HL-60 (cell line): Measurements from ENCODE around the gene C1orf167.

Source experiments
- DNase-seq, 2 experiments: peaks; one replicate each; pipeline ENCODE4 v3.0.0-alpha.2; 2010 to 2020; ENCODE audit warnings: low read depth in 1 of 2, low spot score in 1 of 2
- H3K27ac ChIP-seq: fragments of 250-450 bp; sonication (Bioruptor Pico); replicated peaks from 2 replicates; pipeline ENCODE4 v1.5.1; 2020; ENCODE audit warnings: mild to moderate bottlenecking, moderate library complexity
- H3K27me3 ChIP-seq: fragments of 250-450 bp; sonication (Bioruptor Pico); 2 replicates; pipeline ENCODE4 v1.5.1; 2021; ENCODE audit warnings: mild to moderate bottlenecking, moderate library complexity; ENCODE audit not compliant: insufficient read depth, poor library complexity, severe bottlenecking
- H3K4me3 ChIP-seq: replicated peaks from 2 replicates; pipeline ENCODE4 v1.5.1; 2011; ENCODE audit warnings: mild to moderate bottlenecking, control low read depth, low read length; ENCODE audit not compliant: insufficient read depth
- GABPA ChIP-seq: IDR thresholded peaks from 2 replicates; pipeline ENCODE4 v1.6.1; 2012; ENCODE audit warnings: low read depth
- POLR2AphosphoS5 ChIP-seq: IDR thresholded peaks from 2 replicates; pipeline ENCODE4 v1.6.1; 2012; ENCODE audit warnings: low read depth
- REST ChIP-seq: IDR thresholded peaks from 2 replicates; pipeline ENCODE4 v1.6.1; 2012; ENCODE audit warnings: low read depth; ENCODE audit not compliant: insufficient replicate concordance
- SPI1 ChIP-seq: IDR thresholded peaks from 2 replicates; pipeline ENCODE4 v1.6.1; 2012; ENCODE audit warnings: low read depth, mild to moderate bottlenecking, borderline replicate concordance
- TF ChIP-seq, protein P1 (sequence below): IDR thresholded peaks from one replicate; pipeline ENCODE4 v1.5.1; 2011; ENCODE audit warnings: low read length, control low read depth, inconsistent platforms; ENCODE audit not compliant: insufficient read depth

C1orf167 gene

DNA sequence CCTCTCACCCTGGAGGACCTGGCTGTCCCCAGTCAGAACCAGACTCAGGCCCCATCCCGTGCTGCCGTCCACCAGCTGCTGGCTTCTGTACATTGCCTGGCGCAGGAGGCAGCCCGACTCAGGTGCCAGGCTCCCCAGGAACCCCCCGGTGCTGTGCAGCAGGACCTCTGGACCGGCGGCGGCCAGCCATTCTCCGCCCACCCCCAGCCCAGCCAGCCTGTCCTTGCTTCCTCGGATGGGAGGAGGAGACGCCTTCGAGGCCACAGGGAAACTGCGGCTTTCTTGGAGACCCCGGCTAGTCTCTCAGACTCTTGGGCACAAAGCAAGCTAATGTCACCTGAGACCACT is 4.4 kb downstream of the C1orf167 start:
- Histone ChIP-seq H3K4me3 (no peak overlapping the region), H3K27me3 (peaks cover 5% of the 10 kb centered on the region), H3K27ac (no peak overlapping the region)
- no peak for DNase-seq
- TF ChIP-seq POLR2AphosphoS5 = no peak
- TF ChIP-seq, protein P1, sequence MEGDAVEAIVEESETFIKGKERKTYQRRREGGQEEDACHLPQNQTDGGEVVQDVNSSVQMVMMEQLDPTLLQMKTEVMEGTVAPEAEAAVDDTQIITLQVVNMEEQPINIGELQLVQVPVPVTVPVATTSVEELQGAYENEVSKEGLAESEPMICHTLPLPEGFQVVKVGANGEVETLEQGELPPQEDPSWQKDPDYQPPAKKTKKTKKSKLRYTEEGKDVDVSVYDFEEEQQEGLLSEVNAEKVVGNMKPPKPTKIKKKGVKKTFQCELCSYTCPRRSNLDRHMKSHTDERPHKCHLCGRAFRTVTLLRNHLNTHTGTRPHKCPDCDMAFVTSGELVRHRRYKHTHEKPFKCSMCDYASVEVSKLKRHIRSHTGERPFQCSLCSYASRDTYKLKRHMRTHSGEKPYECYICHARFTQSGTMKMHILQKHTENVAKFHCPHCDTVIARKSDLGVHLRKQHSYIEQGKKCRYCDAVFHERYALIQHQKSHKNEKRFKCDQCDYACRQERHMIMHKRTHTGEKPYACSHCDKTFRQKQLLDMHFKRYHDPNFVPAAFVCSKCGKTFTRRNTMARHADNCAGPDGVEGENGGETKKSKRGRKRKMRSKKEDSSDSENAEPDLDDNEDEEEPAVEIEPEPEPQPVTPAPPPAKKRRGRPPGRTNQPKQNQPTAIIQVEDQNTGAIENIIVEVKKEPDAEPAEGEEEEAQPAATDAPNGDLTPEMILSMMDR = no peak

GRCh38 chr1:11767922-11768704 is 6.1 kb downstream of the C1orf167 start:
- no peak overlapping the region for H3K4me3 ChIP-seq
- no peak for TF ChIP-seq GABPA
- TF ChIP-seq, protein P1 = no peak
- TF ChIP-seq REST = no peak
- TF ChIP-seq SPI1 = no peak
- TF ChIP-seq POLR2AphosphoS5 = no peak
- no peak overlapping the region for H3K27ac ChIP-seq
- DNase-seq = no peak
- no peaks in the 10 kb centered on the region for H3K27me3 ChIP-seq

- DNase-seq = no peak
- H3K4me3 ChIP-seq = no peak overlapping the region
- no peak overlapping the region for H3K27ac ChIP-seq
- TF ChIP-seq POLR2AphosphoS5 = no peak
- H3K27me3 ChIP-seq = no peaks in the 10 kb centered on the region
Measured at GRCh38 chr1:11768821-11769220, 6.8 kb downstream of the C1orf167 start.

DNA sequence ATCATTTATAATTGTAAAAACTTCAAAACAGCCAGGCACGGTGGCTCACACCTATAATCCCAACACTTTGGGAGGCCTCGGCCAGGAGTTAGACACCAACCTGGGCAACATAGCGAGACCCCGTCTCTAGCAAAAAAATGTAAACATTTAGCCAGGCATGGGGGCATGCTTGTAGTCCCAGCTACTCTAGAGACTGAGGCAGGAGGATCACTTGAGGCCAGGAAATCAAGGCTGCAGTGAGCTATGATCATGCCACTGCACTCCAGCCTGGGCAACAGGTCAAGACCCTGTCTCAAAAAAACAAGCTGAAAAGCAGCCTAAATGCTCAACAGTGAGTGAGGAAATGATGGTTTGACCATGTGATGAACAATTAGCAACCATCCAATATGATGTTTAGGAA is 7.3 kb downstream of the C1orf167 start:
- Histone ChIP-seq H3K4me3 (no peak overlapping the region), H3K27me3 (no peaks in the 10 kb centered on the region), H3K27ac (no peak overlapping the region)
- no peak for DNase-seq
- no peak for TF ChIP-seq SPI1
- no peak for TF ChIP-seq REST
- no peak for TF ChIP-seq POLR2AphosphoS5
- TF ChIP-seq, protein P1 = no peak
- TF ChIP-seq GABPA = no peak
